GM23338 (cell line): ENCODE measurements around the gene BAHCC1. TPM values are rescaled to one million over a fixed set of nuclear protein-coding genes. Genes with fewer than 3 reads are reported as not detected.

Experiments used
- ATAC-seq: fragments of 200-7000 bp; cut with Tn5 transposase; 3 replicates; pipeline ENCODE4 v1.9.1; 2020
- DNase-seq: peaks from one replicate; pipeline ENCODE4 v3.0.0-alpha.2; 2015; ENCODE audit warnings: low spot score
- H2AFZ ChIP-seq: fragments of 200-600 bp; sonication (generic); 2 replicates; pipeline ENCODE4 v1.8.0; 2016; ENCODE audit warnings: antibody characterized with exemption, mild to moderate bottlenecking, moderate library complexity
- H3F3A ChIP-seq: fragments of 200-600 bp; sonication (generic); replicated peaks from 2 replicates; pipeline ENCODE4 v1.8.0; 2017; ENCODE audit warnings: antibody characterized with exemption, mixed run types, low read depth
- H3K27ac ChIP-seq: fragments of 200-600 bp; sonication (generic); 2 replicates; pipeline ENCODE4 v1.6.1; 2016; ENCODE audit warnings: low read depth
- H3K27me3 ChIP-seq: fragments of 200-600 bp; sonication (generic); 2 replicates; pipeline ENCODE4 v1.8.0; 2016; ENCODE audit warnings: mild to moderate bottlenecking, mixed run types, moderate library complexity; ENCODE audit not compliant: insufficient read depth
- H3K36me3 ChIP-seq: fragments of 200-600 bp; sonication (generic); 2 replicates; pipeline ENCODE4 v1.8.0; 2016; ENCODE audit warnings: mild to moderate bottlenecking; ENCODE audit not compliant: insufficient read depth
- H3K4me1 ChIP-seq: fragments of 200-600 bp; sonication (generic); 2 replicates; pipeline ENCODE4 v1.8.0; 2016; ENCODE audit warnings: mild to moderate bottlenecking, moderate library complexity; ENCODE audit not compliant: insufficient read depth
- H3K4me2 ChIP-seq: fragments of 200-600 bp; sonication (generic); 2 replicates; pipeline ENCODE4 v1.7.1; 2017; ENCODE audit warnings: mixed run types
- H3K4me3 ChIP-seq: fragments of 200-600 bp; sonication (generic); 2 replicates; pipeline ENCODE4 v1.6.1; 2016; ENCODE audit warnings: mixed run types
- H3K79me2 ChIP-seq: fragments of 200-600 bp; sonication (generic); replicated peaks from 2 replicates; pipeline ENCODE4 v1.8.0; 2017; ENCODE audit warnings: mild to moderate bottlenecking; ENCODE audit not compliant: insufficient read depth
- H3K9me2 ChIP-seq: fragments of 200-600 bp; sonication (generic); 2 replicates; pipeline ENCODE4 v1.8.0; 2017; ENCODE audit not compliant: insufficient read depth
- H4K20me1 ChIP-seq: fragments of 200-600 bp; sonication (generic); replicated peaks from 2 replicates; pipeline ENCODE4 v1.8.0; 2017; ENCODE audit warnings: mild to moderate bottlenecking; ENCODE audit not compliant: insufficient read depth
- H3K27ac Mint-ChIP-seq: 2 replicates; pipeline ENCODE4 v1.8.0; 2020; ENCODE audit warnings: inconsistent platforms, mild to moderate bottlenecking, moderate library complexity, mixed read lengths
- H3K27me3 Mint-ChIP-seq: 3 replicates; pipeline ENCODE4 v1.8.0; 2022; ENCODE audit warnings: low read depth, mild to moderate bottlenecking, moderate library complexity, mixed read lengths, inconsistent platforms; ENCODE audit not compliant: insufficient read depth, poor library complexity
- H3K36me3 Mint-ChIP-seq: 3 replicates; pipeline ENCODE4 v1.8.0; 2021; ENCODE audit warnings: low read depth, mild to moderate bottlenecking, inconsistent platforms, moderate library complexity, mixed read lengths
- H3K4me1 Mint-ChIP-seq: 3 replicates; pipeline ENCODE4 v1.8.0; 2020; ENCODE audit warnings: mild to moderate bottlenecking, inconsistent platforms, mixed read lengths
- H3K4me3 Mint-ChIP-seq: 3 replicates; pipeline ENCODE4 v1.8.0; 2021; ENCODE audit warnings: moderate library complexity, mild to moderate bottlenecking, inconsistent platforms, mixed read lengths
- H3K9me3 Mint-ChIP-seq: 3 replicates; pipeline ENCODE4 v1.8.0; 2020; ENCODE audit warnings: moderate library complexity, mild to moderate bottlenecking, inconsistent platforms, mixed read lengths
- CREB1 ChIP-seq: fragments of 250-450 bp; sonication (Bioruptor Pico); IDR thresholded peaks from 2 replicates; pipeline ENCODE4 v1.5.0; 2020; ENCODE audit warnings: low read depth, mild to moderate bottlenecking, moderate library complexity
- EZH2 ChIP-seq: fragments of 200-600 bp; sonication (generic); IDR thresholded peaks from one replicate; pipeline ENCODE4 v1.8.0; 2017; ENCODE audit warnings: antibody characterized with exemption, mild to moderate bottlenecking, low read depth; ENCODE audit not compliant: unreplicated experiment
- EZH2phosphoT487 ChIP-seq: fragments of 200-600 bp; sonication (generic); IDR thresholded peaks from one replicate; pipeline ENCODE4 v1.8.1; 2018; ENCODE audit warnings: antibody characterized with exemption; ENCODE audit not compliant: unreplicated experiment
- JUNB ChIP-seq: IDR thresholded peaks from one replicate; pipeline ENCODE4 v1.6.1; 2016; ENCODE audit warnings: antibody characterized with exemption; ENCODE audit not compliant: unreplicated experiment
- NANOG ChIP-seq: IDR thresholded peaks from 2 replicates; pipeline ENCODE4 v1.6.1; 2016; ENCODE audit warnings: antibody characterized with exemption, borderline replicate concordance
- POLR2AphosphoS5 ChIP-seq: IDR thresholded peaks from 2 replicates; pipeline ENCODE4 v1.6.1; 2016; ENCODE audit warnings: antibody characterized with exemption, low read depth
- STAT1 ChIP-seq: IDR thresholded peaks from one replicate; pipeline ENCODE4 v1.6.1; 2016; ENCODE audit warnings: antibody characterized with exemption; ENCODE audit not compliant: unreplicated experiment
- ZNF114 ChIP-seq: fragments of 250-450 bp; sonication (Bioruptor Pico); IDR thresholded peaks from 2 replicates; pipeline ENCODE4 v1.5.0; 2020; ENCODE audit warnings: mild to moderate bottlenecking, moderate library complexity
- ZNF331 ChIP-seq: fragments of 250-450 bp; sonication (Bioruptor Pico); IDR thresholded peaks from 2 replicates; pipeline ENCODE4 v1.5.0; 2020; ENCODE audit warnings: low read depth, mild to moderate bottlenecking, moderate library complexity
- polyA plus RNA-seq: library from polyadenylated mRNA; unstranded; fragments of >200 nt; fragmentation: Nextera tagmentation; extraction: Ambion mirVana; gene quantifications from 2 replicates; pipeline ENCODE4 v1.2.1, GENCODE V29; 2016
- total RNA-seq: library from RNA; depleted of rRNA; stranded (reverse); fragments of >200 nt; shearing (Covaris generic); gene quantifications from 2 replicates; pipeline ENCODE4 v1.2.3, GENCODE V29; 2014
- TF ChIP-seq, protein P1 (sequence below): fragments of 250-450 bp; sonication (Bioruptor Pico); IDR thresholded peaks from 2 replicates; pipeline ENCODE4 v1.5.0; 2020; ENCODE audit warnings: mild to moderate bottlenecking, moderate library complexity
- TF ChIP-seq, protein P2 (sequence below): IDR thresholded peaks from 2 replicates; pipeline ENCODE4 v1.6.1; 2016; ENCODE audit warnings: antibody characterized with exemption
- TF ChIP-seq, protein P3 (sequence below): IDR thresholded peaks from one replicate; pipeline ENCODE4 v1.6.1; 2018; ENCODE audit warnings: antibody characterized with exemption; ENCODE audit not compliant: unreplicated experiment
- TF ChIP-seq, protein P4 (sequence below), 2 experiments: fragments of 200-600 bp in 1 of 2; sonication (generic) in 1 of 2; conservative IDR thresholded peaks; 2 replicates each; pipeline versions ENCODE4 v1.5.1 to v1.6.1; 2016 to 2017; ENCODE audit warnings: antibody characterized with exemption in 2 of 2, low read depth in 2 of 2, mild to moderate bottlenecking in 2 of 2, moderate library complexity in 1 of 2

The BAHCC1 gene
- total and polyA plus RNA-seq, 2 experiments from 2014 or later = 0.24 to 1.1 TPM

DNA sequence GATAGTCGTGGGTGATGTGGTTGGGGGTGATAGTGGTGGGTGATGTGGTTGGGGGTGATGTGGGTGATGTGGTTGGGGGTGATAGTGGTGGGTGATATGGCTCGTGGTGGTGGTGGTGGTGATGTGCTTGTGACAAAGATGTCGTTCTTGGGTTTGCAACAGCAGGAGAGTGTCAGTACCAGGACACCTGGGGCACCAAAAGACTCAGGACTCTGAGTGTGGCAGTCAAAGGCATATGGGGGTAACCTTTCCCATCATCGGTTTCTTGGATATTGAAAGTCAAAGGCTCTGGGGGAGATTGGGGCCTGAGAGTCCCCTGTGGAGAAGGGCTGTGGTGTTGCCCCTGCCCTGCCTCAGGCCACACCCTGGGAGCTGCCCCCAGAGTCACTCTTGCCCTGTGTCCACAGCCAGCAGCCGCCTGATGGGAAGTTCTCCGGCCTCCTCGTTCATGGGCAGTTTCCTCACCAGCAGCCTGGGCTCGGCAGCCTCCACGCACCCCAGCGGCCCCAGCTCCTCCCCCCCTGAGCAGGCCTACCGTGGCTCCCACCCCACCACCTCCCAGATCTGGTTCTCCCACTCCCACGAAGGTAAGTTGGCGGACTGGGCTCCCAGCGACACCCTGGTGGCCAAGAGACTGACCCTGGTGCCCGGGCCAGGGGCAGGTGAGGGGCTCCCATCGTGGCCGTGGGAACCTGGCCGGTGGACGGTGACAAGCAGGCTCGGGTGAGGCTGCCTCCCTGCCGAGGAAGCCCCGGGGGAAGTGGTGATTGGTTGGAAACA, 31.3 kb downstream of the BAHCC1 start:
- Mint-ChIP-seq H3K4me1 (no peaks in the 10 kb centered on the region), H3K27me3 (peaks cover 3% of the 10 kb centered on the region), H3K36me3 (no peaks in the 10 kb centered on the region), H3K4me3 (no peak overlapping the region), H3K27ac (no peak overlapping the region), H3K9me3 (no peaks in the 10 kb centered on the region)
- Histone ChIP-seq H3F3A (no peaks in the 10 kb centered on the region), H3K4me1 (no peaks in the 10 kb centered on the region), H3K79me2 (no peaks in the 10 kb centered on the region), H2AFZ (no peak overlapping the region), H4K20me1 (no peaks in the 10 kb centered on the region), H3K27ac (no peak overlapping the region), H3K27me3 (no peaks in the 10 kb centered on the region), H3K9me2 (no peaks in the 10 kb centered on the region), H3K4me3 (no peak overlapping the region), H3K36me3 (no peaks in the 10 kb centered on the region), H3K4me2 (no peak overlapping the region)
- TF ChIP-seq EZH2phosphoT487 = no peak
- no peak for TF ChIP-seq JUNB
- TF ChIP-seq, protein P1, sequence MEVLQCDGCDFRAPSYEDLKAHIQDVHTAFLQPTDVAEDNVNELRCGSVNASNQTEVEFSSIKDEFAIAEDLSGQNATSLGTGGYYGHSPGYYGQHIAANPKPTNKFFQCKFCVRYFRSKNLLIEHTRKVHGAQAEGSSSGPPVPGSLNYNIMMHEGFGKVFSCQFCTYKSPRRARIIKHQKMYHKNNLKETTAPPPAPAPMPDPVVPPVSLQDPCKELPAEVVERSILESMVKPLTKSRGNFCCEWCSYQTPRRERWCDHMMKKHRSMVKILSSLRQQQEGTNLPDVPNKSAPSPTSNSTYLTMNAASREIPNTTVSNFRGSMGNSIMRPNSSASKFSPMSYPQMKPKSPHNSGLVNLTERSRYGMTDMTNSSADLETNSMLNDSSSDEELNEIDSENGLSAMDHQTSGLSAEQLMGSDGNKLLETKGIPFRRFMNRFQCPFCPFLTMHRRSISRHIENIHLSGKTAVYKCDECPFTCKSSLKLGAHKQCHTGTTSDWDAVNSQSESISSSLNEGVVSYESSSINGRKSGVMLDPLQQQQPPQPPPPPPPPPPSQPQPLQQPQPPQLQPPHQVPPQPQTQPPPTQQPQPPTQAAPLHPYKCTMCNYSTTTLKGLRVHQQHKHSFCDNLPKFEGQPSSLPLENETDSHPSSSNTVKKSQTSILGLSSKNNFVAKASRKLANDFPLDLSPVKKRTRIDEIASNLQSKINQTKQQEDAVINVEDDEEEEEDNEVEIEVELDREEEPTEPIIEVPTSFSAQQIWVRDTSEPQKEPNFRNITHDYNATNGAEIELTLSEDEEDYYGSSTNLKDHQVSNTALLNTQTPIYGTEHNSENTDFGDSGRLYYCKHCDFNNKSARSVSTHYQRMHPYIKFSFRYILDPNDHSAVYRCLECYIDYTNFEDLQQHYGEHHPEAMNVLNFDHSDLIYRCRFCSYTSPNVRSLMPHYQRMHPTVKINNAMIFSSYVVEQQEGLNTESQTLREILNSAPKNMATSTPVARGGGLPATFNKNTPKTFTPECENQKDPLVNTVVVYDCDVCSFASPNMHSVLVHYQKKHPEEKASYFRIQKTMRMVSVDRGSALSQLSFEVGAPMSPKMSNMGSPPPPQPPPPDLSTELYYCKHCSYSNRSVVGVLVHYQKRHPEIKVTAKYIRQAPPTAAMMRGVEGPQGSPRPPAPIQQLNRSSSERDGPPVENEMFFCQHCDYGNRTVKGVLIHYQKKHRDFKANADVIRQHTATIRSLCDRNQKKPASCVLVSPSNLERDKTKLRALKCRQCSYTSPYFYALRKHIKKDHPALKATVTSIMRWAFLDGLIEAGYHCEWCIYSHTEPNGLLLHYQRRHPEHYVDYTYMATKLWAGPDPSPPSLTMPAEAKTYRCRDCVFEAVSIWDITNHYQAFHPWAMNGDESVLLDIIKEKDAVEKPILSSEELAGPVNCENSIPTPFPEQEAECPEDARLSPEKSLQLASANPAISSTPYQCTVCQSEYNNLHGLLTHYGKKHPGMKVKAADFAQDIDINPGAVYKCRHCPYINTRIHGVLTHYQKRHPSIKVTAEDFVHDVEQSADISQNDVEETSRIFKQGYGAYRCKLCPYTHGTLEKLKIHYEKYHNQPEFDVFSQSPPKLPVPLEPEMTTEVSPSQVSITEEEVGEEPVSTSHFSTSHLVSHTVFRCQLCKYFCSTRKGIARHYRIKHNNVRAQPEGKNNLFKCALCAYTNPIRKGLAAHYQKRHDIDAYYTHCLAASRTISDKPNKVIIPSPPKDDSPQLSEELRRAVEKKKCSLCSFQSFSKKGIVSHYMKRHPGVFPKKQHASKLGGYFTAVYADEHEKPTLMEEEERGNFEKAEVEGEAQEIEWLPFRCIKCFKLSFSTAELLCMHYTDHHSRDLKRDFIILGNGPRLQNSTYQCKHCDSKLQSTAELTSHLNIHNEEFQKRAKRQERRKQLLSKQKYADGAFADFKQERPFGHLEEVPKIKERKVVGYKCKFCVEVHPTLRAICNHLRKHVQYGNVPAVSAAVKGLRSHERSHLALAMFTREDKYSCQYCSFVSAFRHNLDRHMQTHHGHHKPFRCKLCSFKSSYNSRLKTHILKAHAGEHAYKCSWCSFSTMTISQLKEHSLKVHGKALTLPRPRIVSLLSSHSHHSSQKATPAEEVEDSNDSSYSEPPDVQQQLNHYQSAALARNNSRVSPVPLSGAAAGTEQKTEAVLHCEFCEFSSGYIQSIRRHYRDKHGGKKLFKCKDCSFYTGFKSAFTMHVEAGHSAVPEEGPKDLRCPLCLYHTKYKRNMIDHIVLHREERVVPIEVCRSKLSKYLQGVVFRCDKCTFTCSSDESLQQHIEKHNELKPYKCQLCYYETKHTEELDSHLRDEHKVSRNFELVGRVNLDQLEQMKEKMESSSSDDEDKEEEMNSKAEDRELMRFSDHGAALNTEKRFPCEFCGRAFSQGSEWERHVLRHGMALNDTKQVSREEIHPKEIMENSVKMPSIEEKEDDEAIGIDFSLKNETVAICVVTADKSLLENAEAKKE (CRISPR knock-in tag) = no peak
- no peak for TF ChIP-seq POLR2AphosphoS5
- no peak for TF ChIP-seq NANOG
- no peak for TF ChIP-seq STAT1
- no peak for TF ChIP-seq ZNF114 (CRISPR knock-in tag)
- no peak for TF ChIP-seq ZNF331 (CRISPR knock-in tag)
- TF ChIP-seq, protein P2, sequence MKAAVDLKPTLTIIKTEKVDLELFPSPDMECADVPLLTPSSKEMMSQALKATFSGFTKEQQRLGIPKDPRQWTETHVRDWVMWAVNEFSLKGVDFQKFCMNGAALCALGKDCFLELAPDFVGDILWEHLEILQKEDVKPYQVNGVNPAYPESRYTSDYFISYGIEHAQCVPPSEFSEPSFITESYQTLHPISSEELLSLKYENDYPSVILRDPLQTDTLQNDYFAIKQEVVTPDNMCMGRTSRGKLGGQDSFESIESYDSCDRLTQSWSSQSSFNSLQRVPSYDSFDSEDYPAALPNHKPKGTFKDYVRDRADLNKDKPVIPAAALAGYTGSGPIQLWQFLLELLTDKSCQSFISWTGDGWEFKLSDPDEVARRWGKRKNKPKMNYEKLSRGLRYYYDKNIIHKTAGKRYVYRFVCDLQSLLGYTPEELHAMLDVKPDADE = no peak
- TF ChIP-seq CREB1 = no peak
- TF ChIP-seq, protein P3, sequence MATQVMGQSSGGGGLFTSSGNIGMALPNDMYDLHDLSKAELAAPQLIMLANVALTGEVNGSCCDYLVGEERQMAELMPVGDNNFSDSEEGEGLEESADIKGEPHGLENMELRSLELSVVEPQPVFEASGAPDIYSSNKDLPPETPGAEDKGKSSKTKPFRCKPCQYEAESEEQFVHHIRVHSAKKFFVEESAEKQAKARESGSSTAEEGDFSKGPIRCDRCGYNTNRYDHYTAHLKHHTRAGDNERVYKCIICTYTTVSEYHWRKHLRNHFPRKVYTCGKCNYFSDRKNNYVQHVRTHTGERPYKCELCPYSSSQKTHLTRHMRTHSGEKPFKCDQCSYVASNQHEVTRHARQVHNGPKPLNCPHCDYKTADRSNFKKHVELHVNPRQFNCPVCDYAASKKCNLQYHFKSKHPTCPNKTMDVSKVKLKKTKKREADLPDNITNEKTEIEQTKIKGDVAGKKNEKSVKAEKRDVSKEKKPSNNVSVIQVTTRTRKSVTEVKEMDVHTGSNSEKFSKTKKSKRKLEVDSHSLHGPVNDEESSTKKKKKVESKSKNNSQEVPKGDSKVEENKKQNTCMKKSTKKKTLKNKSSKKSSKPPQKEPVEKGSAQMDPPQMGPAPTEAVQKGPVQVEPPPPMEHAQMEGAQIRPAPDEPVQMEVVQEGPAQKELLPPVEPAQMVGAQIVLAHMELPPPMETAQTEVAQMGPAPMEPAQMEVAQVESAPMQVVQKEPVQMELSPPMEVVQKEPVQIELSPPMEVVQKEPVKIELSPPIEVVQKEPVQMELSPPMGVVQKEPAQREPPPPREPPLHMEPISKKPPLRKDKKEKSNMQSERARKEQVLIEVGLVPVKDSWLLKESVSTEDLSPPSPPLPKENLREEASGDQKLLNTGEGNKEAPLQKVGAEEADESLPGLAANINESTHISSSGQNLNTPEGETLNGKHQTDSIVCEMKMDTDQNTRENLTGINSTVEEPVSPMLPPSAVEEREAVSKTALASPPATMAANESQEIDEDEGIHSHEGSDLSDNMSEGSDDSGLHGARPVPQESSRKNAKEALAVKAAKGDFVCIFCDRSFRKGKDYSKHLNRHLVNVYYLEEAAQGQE = no peak
- TF ChIP-seq, protein P4, sequence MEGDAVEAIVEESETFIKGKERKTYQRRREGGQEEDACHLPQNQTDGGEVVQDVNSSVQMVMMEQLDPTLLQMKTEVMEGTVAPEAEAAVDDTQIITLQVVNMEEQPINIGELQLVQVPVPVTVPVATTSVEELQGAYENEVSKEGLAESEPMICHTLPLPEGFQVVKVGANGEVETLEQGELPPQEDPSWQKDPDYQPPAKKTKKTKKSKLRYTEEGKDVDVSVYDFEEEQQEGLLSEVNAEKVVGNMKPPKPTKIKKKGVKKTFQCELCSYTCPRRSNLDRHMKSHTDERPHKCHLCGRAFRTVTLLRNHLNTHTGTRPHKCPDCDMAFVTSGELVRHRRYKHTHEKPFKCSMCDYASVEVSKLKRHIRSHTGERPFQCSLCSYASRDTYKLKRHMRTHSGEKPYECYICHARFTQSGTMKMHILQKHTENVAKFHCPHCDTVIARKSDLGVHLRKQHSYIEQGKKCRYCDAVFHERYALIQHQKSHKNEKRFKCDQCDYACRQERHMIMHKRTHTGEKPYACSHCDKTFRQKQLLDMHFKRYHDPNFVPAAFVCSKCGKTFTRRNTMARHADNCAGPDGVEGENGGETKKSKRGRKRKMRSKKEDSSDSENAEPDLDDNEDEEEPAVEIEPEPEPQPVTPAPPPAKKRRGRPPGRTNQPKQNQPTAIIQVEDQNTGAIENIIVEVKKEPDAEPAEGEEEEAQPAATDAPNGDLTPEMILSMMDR (conservative IDR thresholded peaks at IDR 0.05; ENCODE audit: low read depth in 2 of 2) = no peak
- no peak for TF ChIP-seq EZH2
- DNase-seq (no peak), ATAC-seq (no peak)
